Keratinocyte (primary cell): ENCODE measurements around the gene FA2H.

ENCODE experiments used
- CTCF ChIP-seq, 3 experiments: IDR thresholded peaks in 1 of 3; conservative IDR thresholded peaks in 1 of 3; optimal IDR thresholded peaks in 1 of 3; 2 replicates in 2 of 3; 3 replicates in 1 of 3; pipeline versions ENCODE3 to v1.5.1; 2011; ENCODE audit warnings: low read length in 3 of 3, mild to moderate bottlenecking in 3 of 3, moderate library complexity in 2 of 3, control low read depth in 1 of 3, inconsistent platforms in 1 of 3; ENCODE audit not compliant: insufficient read depth in 2 of 3; ENCODE audit errors: extremely low read depth in 1 of 3
- EZH2 ChIP-seq: IDR thresholded peaks from one replicate; pipeline ENCODE4 v1.6.1; 2012; ENCODE audit warnings: inconsistent platforms, mild to moderate bottlenecking, low read length, moderate library complexity

DNA sequence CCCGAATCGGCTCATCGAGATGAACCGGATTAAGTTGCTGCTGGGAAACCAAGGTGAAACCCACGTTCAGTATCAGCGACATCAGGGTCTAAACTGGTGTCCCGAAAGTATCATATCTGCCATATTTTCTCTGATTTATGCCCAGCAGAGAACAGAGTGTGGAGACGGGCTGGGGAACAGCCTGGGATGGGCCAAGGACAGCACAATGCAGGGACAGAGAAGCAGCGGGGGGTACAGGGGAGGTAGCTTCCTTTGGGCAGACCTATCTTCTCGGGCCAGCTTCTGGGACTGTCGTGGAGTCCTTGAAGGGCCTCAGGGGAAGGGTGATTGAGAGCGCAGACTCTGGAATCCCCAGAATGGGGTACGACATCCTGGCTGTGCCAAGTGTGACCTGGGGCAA, 56.5 kb downstream of the FA2H start:
- no peak for TF ChIP-seq CTCF (optimal IDR thresholded peaks at IDR 0.05 in 1 of 3, IDR thresholded peaks at IDR 0.05 in 1 of 3, conservative IDR thresholded peaks at IDR 0.05 in 1 of 3; ENCODE audit: extremely low read depth in 1 of 3, insufficient read depth in 2 of 3, low read length in 3 of 3)
- no peak for TF ChIP-seq EZH2
